GM12878 (cell line): ENCODE measurements around the gene CAMK4.
"Not testable (repeated sequence)": the region's sequence is repeated elsewhere in the genome, so short reads cannot be mapped to it uniquely, and the experiment has no call there.

Source experiments
- EGR1 ChIP-seq, 2 experiments: IDR thresholded peaks; 1 replicate in 1 of 2; 2 replicates in 1 of 2; pipeline ENCODE4 v1.6.1; 2011 to 2012; ENCODE audit warnings: low read depth in 2 of 2, low read length in 2 of 2, borderline replicate concordance in 1 of 2, mild to moderate bottlenecking in 1 of 2, moderate library complexity in 1 of 2
- RAD51 ChIP-seq: fragments of 450-650 bp; IDR thresholded peaks from 2 replicates; pipeline ENCODE4 v1.6.1; 2016; ENCODE audit warnings: moderate library complexity, mild to moderate bottlenecking, inconsistent platforms
- SIN3A ChIP-seq: IDR thresholded peaks from 2 replicates; pipeline ENCODE4 v1.6.1; 2012; ENCODE audit warnings: low read depth, low read length, improper control_type of control experiment
- SPI1 ChIP-seq: IDR thresholded peaks from 2 replicates; pipeline ENCODE4 v1.6.1; 2011; ENCODE audit warnings: low read depth, mild to moderate bottlenecking, low read length, moderate library complexity, borderline replicate concordance; ENCODE audit not compliant: insufficient read depth
- SRF ChIP-seq, 2 experiments: IDR thresholded peaks; 2 replicates each; pipeline ENCODE4 v1.6.1; 2011; ENCODE audit warnings: low read depth in 2 of 2, low read length in 2 of 2, mild to moderate bottlenecking in 1 of 2, moderate library complexity in 1 of 2
- TF ChIP-seq, protein P1 (sequence below): fragments of 150-350 bp; IDR thresholded peaks from 2 replicates; pipeline ENCODE4 v1.6.1; 2016; ENCODE audit warnings: low read depth, low read length
- TF ChIP-seq, protein P2 (sequence below), 3 experiments: IDR thresholded peaks in 2 of 3; conservative IDR thresholded peaks in 1 of 3; 2 replicates each; pipeline ENCODE4 v1.5.1; 2011; ENCODE audit warnings: low read depth in 3 of 3, low read length in 3 of 3, mild to moderate bottlenecking in 3 of 3, control low read depth in 2 of 3, moderate library complexity in 2 of 3, inconsistent platforms in 1 of 3, mixed read lengths in 1 of 3; ENCODE audit not compliant: control insufficient read depth in 2 of 3, insufficient read depth in 1 of 3; ENCODE audit errors: extremely low read depth in 1 of 3
- TF ChIP-seq, protein P3 (sequence below): IDR thresholded peaks from 2 replicates; pipeline ENCODE4 v1.6.1; 2012; ENCODE audit warnings: low read depth, low read length, improper control_type of control experiment
- TF ChIP-seq, protein P4 (sequence below): fragments of 450-650 bp; formaldehyde crosslinking; IDR thresholded peaks from 2 replicates; pipeline ENCODE4 v1.5.0; 2022; ENCODE audit warnings: mild to moderate bottlenecking, missing genetic modification characterization

DNA sequence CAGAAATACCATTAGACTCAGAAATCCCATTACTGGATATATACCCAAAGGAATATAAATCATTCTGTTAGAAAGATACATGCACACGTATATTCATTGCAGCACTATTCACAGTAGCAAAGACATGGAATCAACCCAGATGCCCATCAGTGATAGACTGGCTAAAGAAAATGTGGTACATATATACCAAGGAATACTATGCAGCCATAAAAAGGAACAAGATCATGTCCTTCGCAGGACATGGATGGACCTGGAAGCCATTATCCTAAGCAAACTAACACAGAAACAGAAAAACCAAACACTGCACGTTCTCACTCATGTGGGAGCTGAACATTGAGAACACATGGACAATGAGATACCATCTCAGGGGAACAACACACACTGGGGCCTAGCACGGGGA, 33.4 kb downstream of the CAMK4 start:
- not testable (repeated sequence) for TF ChIP-seq SPI1; SRF (IDR thresholded peaks at IDR 0.05; ENCODE audit: low read depth in 2 of 2, low read length in 2 of 2); RAD51; SIN3A; EGR1 (IDR thresholded peaks at IDR 0.05; ENCODE audit: borderline replicate concordance in 1 of 2, low read depth in 2 of 2, low read length in 2 of 2)
- TF ChIP-seq, protein P1, sequence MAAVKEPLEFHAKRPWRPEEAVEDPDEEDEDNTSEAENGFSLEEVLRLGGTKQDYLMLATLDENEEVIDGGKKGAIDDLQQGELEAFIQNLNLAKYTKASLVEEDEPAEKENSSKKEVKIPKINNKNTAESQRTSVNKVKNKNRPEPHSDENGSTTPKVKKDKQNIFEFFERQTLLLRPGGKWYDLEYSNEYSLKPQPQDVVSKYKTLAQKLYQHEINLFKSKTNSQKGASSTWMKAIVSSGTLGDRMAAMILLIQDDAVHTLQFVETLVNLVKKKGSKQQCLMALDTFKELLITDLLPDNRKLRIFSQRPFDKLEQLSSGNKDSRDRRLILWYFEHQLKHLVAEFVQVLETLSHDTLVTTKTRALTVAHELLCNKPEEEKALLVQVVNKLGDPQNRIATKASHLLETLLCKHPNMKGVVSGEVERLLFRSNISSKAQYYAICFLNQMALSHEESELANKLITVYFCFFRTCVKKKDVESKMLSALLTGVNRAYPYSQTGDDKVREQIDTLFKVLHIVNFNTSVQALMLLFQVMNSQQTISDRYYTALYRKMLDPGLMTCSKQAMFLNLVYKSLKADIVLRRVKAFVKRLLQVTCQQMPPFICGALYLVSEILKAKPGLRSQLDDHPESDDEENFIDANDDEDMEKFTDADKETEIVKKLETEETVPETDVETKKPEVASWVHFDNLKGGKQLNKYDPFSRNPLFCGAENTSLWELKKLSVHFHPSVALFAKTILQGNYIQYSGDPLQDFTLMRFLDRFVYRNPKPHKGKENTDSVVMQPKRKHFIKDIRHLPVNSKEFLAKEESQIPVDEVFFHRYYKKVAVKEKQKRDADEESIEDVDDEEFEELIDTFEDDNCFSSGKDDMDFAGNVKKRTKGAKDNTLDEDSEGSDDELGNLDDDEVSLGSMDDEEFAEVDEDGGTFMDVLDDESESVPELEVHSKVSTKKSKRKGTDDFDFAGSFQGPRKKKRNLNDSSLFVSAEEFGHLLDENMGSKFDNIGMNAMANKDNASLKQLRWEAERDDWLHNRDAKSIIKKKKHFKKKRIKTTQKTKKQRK: not testable (repeated sequence)
- TF ChIP-seq, protein P2, sequence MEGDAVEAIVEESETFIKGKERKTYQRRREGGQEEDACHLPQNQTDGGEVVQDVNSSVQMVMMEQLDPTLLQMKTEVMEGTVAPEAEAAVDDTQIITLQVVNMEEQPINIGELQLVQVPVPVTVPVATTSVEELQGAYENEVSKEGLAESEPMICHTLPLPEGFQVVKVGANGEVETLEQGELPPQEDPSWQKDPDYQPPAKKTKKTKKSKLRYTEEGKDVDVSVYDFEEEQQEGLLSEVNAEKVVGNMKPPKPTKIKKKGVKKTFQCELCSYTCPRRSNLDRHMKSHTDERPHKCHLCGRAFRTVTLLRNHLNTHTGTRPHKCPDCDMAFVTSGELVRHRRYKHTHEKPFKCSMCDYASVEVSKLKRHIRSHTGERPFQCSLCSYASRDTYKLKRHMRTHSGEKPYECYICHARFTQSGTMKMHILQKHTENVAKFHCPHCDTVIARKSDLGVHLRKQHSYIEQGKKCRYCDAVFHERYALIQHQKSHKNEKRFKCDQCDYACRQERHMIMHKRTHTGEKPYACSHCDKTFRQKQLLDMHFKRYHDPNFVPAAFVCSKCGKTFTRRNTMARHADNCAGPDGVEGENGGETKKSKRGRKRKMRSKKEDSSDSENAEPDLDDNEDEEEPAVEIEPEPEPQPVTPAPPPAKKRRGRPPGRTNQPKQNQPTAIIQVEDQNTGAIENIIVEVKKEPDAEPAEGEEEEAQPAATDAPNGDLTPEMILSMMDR (IDR thresholded peaks at IDR 0.05 in 2 of 3, conservative IDR thresholded peaks at IDR 0.05 in 1 of 3; ENCODE audit: control insufficient read depth in 2 of 3, extremely low read depth in 1 of 3, insufficient read depth in 1 of 3, low read depth in 3 of 3, low read length in 3 of 3): not testable (repeated sequence)
- TF ChIP-seq, protein P3, sequence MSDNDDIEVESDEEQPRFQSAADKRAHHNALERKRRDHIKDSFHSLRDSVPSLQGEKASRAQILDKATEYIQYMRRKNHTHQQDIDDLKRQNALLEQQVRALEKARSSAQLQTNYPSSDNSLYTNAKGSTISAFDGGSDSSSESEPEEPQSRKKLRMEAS: not testable (repeated sequence)
- TF ChIP-seq, protein P4, sequence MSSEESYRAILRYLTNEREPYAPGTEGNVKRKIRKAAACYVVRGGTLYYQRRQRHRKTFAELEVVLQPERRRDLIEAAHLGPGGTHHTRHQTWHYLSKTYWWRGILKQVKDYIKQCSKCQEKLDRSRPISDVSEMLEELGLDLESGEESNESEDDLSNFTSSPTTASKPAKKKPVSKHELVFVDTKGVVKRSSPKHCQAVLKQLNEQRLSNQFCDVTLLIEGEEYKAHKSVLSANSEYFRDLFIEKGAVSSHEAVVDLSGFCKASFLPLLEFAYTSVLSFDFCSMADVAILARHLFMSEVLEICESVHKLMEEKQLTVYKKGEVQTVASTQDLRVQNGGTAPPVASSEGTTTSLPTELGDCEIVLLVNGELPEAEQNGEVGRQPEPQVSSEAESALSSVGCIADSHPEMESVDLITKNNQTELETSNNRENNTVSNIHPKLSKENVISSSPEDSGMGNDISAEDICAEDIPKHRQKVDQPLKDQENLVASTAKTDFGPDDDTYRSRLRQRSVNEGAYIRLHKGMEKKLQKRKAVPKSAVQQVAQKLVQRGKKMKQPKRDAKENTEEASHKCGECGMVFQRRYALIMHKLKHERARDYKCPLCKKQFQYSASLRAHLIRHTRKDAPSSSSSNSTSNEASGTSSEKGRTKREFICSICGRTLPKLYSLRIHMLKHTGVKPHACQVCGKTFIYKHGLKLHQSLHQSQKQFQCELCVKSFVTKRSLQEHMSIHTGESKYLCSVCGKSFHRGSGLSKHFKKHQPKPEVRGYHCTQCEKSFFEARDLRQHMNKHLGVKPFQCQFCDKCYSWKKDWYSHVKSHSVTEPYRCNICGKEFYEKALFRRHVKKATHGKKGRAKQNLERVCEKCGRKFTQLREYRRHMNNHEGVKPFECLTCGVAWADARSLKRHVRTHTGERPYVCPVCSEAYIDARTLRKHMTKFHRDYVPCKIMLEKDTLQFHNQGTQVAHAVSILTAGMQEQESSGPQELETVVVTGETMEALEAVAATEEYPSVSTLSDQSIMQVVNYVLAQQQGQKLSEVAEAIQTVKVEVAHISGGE (CRISPR knock-in tag): not testable (repeated sequence)
